Measurements from ENCODE around the gene SRPK2.

DNA sequence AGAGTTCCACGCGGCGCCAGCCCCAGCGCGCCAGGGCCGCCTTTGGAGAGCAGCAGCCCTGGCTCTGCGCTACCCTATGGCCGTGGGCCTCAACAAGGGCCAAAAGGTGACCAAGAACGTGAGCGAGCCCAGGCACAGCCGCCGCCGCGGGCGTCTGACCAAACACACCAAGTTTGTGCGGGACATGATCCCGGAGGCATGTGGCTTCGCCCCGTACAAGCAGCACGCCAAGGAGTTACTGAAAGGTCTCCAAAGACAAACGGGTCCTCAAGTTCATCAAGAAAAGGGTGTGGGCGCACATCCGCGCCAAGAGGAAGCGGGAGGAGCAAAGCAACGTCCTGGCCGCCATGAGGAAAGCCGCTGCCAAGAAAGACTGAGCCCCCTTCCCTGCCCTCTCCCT is 144.1 kb downstream of the SRPK2 start:
- TF ChIP-seq, protein P1, sequence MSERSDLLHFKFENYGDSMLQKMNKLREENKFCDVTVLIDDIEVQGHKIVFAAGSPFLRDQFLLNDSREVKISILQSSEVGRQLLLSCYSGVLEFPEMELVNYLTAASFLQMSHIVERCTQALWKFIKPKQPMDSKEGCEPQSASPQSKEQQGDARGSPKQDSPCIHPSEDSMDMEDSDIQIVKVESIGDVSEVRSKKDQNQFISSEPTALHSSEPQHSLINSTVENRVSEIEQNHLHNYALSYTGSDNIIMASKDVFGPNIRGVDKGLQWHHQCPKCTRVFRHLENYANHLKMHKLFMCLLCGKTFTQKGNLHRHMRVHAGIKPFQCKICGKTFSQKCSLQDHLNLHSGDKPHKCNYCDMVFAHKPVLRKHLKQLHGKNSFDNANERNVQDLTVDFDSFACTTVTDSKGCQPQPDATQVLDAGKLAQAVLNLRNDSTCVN (tag by site-specific recombination; optimal IDR thresholded peaks at IDR 0.05), result no peak
- TF ChIP-seq, protein P2, sequence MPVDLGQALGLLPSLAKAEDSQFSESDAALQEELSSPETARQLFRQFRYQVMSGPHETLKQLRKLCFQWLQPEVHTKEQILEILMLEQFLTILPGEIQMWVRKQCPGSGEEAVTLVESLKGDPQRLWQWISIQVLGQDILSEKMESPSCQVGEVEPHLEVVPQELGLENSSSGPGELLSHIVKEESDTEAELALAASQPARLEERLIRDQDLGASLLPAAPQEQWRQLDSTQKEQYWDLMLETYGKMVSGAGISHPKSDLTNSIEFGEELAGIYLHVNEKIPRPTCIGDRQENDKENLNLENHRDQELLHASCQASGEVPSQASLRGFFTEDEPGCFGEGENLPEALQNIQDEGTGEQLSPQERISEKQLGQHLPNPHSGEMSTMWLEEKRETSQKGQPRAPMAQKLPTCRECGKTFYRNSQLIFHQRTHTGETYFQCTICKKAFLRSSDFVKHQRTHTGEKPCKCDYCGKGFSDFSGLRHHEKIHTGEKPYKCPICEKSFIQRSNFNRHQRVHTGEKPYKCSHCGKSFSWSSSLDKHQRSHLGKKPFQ (tag by site-specific recombination; IDR thresholded peaks at IDR 0.05), result no peak
- TF ChIP-seq PRDM4 (tag by site-specific recombination; IDR thresholded peaks at IDR 0.05) (no peak), ZNF266 (tag by site-specific recombination; IDR thresholded peaks at IDR 0.05; ENCODE audit: low read depth) (no peak)
- TF ChIP-seq, protein P3, sequence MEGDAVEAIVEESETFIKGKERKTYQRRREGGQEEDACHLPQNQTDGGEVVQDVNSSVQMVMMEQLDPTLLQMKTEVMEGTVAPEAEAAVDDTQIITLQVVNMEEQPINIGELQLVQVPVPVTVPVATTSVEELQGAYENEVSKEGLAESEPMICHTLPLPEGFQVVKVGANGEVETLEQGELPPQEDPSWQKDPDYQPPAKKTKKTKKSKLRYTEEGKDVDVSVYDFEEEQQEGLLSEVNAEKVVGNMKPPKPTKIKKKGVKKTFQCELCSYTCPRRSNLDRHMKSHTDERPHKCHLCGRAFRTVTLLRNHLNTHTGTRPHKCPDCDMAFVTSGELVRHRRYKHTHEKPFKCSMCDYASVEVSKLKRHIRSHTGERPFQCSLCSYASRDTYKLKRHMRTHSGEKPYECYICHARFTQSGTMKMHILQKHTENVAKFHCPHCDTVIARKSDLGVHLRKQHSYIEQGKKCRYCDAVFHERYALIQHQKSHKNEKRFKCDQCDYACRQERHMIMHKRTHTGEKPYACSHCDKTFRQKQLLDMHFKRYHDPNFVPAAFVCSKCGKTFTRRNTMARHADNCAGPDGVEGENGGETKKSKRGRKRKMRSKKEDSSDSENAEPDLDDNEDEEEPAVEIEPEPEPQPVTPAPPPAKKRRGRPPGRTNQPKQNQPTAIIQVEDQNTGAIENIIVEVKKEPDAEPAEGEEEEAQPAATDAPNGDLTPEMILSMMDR (tag by site-specific recombination; IDR thresholded peaks at IDR 0.05), result no peak

All from HEK293 (cell line).